ENCODE results near the gene LGALS9B. TPM values are rescaled to one million over a fixed set of nuclear protein-coding genes. Genes with fewer than 3 reads are reported as not detected.
"Not testable (repeated sequence)": the region's sequence is repeated elsewhere in the genome, so short reads cannot be mapped to it uniquely, and the experiment has no call there.

LGALS9B gene
- total and polyA plus RNA-seq, 2 experiments from 2014 or later: not detected

DNA sequence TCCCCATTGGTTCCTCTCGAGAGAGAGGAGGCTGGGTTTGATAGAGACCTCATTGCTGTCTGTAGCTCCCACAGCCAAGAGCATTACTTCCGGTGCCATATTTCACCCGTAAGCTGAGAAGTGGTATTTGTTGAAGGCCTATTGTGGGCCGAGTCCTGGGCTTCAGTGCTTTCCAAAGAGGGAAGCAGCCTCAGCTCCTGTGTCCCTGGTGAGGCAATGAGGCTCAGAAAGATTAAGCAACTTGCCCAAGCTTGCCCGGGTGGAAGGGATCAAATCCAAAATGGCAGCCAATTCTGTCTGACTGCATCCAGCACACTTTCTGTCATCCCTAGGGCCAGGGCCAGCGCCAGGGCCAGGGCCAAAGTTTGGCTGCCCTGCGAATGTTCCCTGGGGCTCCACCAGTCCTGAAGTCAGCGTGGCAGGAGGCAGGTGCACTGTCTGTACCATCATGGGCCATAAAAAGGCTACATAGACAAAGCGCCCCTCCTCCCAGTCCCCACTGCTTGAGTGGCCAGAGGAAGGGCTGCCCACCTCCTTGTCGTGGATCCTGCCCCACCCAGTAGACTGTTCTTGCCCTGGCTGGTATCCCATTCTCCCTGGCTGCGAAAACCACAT is 13.4 kb downstream of the LGALS9B start:
- H3K4me3 ChIP-seq; H3K27ac ChIP-seq; DNase-seq (ENCODE audit: low read depth in 1 of 2, low spot score in 1 of 2); H3K36me3 ChIP-seq; H3K9me3 ChIP-seq (ENCODE audit: low read depth); H3K4me1 ChIP-seq (ENCODE audit: low read depth); H3K27me3 ChIP-seq: not testable (repeated sequence)

DNA sequence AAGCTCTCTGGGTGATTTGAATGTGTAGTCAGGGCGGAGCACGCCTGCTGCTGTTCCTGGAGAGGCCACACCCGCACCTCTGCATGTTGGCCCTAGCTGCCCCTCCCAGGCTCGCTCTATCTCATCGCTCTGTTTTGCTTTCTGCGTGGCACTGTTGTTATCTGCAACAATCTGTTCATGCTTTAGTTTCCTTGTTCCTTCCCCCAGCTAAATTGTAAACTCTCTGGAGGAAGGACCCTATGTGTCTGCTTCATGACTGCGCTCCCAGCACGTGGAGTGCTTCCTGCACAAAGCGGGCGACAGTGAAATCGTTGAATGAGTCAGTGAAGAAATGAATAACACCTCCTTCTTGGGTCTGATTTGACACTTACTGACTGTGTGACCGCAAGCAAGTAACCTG is 16.5 kb downstream of the LGALS9B start:
- DNase-seq (ENCODE audit: low read depth in 1 of 2, low spot score in 1 of 2); H3K9me3 ChIP-seq (ENCODE audit: low read depth); H3K36me3 ChIP-seq; H3K4me3 ChIP-seq; H3K27me3 ChIP-seq; H3K27ac ChIP-seq; H3K4me1 ChIP-seq (ENCODE audit: low read depth): not testable (repeated sequence)

DNA sequence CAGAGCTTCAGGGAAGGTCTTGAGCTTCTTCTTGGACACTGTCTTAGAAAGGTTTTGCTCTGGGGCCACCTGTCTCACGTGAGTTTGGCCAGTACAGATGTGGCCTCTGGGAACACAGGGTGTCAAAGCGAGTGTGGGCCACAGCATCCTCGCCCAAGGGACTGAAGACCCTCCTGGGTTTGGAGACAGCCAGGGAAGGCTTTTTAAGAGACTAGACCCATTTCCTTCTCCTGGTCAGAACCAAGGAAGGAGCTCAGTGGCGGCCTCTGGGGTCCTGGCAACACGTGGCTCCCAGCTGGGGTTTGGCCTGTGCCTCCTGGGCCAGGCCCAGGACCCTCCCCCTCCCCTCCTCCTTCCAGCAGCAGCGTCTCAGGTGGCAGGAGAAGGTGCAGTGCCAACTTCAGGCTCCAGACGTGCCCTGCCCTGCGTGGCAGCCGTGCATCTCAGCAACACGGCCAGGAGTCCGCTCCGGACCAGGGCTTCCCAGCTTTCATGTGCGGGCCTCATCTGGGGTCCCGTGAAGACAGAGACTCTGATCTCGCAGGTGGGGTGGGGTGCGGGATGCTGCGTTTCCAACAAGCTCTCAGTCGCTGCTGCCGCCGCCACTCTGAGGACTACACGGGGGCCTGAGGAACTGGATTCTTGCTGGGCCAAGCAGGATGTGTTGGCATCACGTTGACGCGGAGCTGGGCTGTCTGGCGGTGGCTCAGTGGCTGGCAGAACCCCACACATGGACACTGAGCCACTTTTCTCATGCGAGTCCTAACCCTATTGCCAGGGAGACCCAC is 19.6 kb downstream of the LGALS9B start:
- H3K9me3 ChIP-seq (ENCODE audit: low read depth); DNase-seq (ENCODE audit: low read depth in 1 of 2, low spot score in 1 of 2); H3K36me3 ChIP-seq; H3K4me3 ChIP-seq; H3K27ac ChIP-seq; H3K4me1 ChIP-seq (ENCODE audit: low read depth); H3K27me3 ChIP-seq: not testable (repeated sequence)

DNA sequence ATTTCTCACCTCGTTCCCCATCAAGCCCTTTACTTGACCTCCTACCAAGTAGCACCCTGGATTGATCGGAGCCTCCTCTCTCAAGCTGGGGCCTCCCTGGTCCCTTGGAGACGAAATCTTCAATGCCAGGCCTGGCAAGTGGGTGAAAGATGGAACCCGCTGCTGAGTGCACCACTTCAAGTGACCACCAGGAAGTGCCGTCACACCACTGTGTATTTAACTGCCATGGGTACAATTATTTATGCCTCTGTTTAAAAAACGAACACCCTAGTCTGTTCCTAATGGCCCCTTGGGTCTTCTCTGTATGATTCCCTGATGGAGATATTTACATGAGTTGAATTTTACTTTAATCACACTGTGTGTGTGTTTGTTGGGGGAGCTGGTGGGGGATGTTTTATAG is 20.4 kb downstream of the LGALS9B start:
- TF ChIP-seq, protein P1, sequence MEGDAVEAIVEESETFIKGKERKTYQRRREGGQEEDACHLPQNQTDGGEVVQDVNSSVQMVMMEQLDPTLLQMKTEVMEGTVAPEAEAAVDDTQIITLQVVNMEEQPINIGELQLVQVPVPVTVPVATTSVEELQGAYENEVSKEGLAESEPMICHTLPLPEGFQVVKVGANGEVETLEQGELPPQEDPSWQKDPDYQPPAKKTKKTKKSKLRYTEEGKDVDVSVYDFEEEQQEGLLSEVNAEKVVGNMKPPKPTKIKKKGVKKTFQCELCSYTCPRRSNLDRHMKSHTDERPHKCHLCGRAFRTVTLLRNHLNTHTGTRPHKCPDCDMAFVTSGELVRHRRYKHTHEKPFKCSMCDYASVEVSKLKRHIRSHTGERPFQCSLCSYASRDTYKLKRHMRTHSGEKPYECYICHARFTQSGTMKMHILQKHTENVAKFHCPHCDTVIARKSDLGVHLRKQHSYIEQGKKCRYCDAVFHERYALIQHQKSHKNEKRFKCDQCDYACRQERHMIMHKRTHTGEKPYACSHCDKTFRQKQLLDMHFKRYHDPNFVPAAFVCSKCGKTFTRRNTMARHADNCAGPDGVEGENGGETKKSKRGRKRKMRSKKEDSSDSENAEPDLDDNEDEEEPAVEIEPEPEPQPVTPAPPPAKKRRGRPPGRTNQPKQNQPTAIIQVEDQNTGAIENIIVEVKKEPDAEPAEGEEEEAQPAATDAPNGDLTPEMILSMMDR (IDR thresholded peaks at IDR 0.05; ENCODE audit: low read depth, low read length): peak; percentile 24
- not testable (repeated sequence) for H3K9me3 ChIP-seq (ENCODE audit: low read depth); H3K4me3 ChIP-seq; DNase-seq (ENCODE audit: low read depth in 1 of 2, low spot score in 1 of 2); H3K27me3 ChIP-seq; H3K27ac ChIP-seq; H3K4me1 ChIP-seq (ENCODE audit: low read depth); H3K36me3 ChIP-seq

DNA sequence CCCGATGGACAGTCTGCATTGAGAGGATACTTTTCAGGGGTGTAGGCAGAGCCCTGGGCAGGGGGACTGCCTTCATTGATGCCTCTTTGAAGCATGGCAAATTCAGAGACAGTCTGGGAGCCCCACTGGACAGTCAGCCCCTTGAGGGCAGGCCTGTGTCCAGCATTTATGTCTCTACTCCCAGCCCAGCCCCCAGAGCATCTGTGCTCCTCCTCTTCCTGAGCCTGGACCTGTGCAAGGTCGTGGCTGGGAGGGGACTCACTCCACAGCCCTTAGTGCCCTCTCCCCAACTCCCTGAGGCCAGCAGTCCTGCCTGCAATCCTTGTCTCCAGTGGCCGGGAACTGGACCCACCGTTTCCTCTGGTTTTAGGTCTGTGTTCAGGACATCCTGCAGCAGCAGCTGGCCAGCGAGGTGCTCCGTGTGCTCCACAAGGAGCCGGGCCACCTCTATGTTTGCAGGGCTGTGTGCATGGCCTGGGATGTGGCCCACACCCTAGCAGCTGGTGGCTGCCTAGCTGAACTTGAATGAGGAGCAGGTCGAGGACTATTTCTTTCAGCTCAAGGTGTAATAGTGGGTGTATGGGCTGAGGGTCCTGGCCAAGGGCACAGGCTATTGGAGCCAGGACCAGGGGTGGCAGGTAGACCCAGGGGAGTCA is 22.6 kb downstream of the LGALS9B start:
- not testable (repeated sequence) for H3K27me3 ChIP-seq; H3K4me3 ChIP-seq; H3K4me1 ChIP-seq (ENCODE audit: low read depth); H3K9me3 ChIP-seq (ENCODE audit: low read depth); H3K36me3 ChIP-seq; H3K27ac ChIP-seq; DNase-seq (ENCODE audit: low read depth in 1 of 2, low spot score in 1 of 2)

DNA sequence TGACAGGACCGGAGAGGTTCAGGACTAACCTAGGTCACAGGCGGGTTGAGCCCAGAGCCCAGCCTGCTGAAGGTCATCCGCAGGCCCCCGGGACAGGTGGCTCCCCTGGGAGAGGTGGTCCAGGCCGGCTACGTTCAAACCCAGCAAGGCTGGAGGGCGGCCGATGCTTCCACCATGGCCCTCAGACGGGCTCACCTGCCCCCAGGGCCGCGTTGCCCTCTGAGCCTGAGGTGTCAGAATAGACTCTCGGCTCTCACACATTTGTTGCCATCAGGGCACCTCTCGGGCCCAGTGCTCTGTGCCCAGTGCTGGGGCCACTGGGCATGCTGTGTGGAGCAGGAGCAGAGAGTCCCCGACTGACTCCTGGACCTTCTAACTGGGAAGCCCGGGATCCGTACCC is 23.2 kb downstream of the LGALS9B start:
- not testable (repeated sequence) for H3K9me3 ChIP-seq (ENCODE audit: low read depth); H3K4me3 ChIP-seq; H3K27me3 ChIP-seq; H3K27ac ChIP-seq; H3K4me1 ChIP-seq (ENCODE audit: low read depth); H3K36me3 ChIP-seq; DNase-seq (ENCODE audit: low read depth in 1 of 2, low spot score in 1 of 2)

DNA sequence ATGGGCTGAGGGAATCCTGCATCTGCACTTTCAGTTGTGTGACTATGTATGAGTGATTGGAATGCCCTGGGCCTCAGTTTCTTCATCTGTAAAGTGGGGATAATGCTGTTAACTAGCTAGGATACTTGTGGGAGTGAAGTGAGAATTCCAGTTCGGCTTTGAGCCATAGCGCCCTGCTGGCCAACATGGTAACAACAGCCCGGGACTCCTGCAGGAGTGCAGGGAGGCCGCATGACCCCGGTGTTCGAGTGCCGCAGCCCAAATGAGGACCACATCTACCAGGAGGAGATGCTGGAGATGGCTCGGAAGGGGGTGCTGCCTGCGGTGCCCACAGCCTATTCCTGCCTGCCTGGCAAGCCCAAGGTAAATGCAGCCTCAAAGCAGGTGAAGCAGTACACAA is 23.7 kb downstream of the LGALS9B start:
- not testable (repeated sequence) for H3K4me3 ChIP-seq; H3K36me3 ChIP-seq; H3K9me3 ChIP-seq (ENCODE audit: low read depth); H3K27me3 ChIP-seq; H3K27ac ChIP-seq; DNase-seq (ENCODE audit: low read depth in 1 of 2, low spot score in 1 of 2); H3K4me1 ChIP-seq (ENCODE audit: low read depth)

DNA sequence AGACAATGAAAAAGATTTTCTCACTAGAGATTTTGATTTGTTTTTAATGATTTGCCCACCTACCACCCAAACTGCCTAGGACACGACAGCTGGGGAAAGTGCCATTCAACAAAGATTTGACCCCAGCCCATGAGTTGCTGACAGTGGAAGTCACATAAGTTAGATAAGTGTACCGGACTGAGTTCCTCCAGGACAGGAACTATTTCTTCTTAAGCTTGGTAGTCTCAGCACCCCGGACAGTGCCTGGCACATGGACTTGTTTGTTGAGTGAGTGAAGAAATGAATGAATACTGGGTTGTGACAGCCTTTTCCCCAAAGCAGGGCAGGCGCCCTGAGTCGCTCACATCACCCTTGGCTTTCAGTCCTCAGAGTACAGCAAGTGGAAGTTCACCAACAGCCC is 26.7 kb downstream of the LGALS9B start:
- DNase-seq (ENCODE audit: low read depth in 1 of 2, low spot score in 1 of 2): peak in 1 of 2 donors; percentile 33
- not testable (repeated sequence) for H3K36me3 ChIP-seq; H3K27me3 ChIP-seq; H3K9me3 ChIP-seq (ENCODE audit: low read depth); H3K4me3 ChIP-seq; H3K4me1 ChIP-seq (ENCODE audit: low read depth); H3K27ac ChIP-seq

DNA sequence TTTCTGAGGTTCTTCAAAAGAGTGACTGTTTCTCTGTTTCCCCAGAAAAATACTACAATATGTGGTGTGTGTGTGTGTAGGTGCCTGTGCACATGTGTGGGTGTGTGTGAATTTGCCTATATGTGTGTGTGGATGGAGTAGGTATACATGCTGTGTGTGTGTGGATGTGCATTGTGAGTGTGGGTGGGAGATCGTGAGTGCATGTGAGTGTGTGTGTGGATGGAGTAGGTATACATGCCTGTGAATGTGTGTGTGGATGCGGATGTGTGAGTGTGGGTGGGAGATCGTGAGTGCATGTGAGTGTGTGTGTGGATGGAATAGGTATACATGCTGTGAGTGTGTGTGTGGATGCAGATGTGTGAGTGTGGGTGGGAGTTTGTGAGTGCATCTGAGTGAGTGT is 32.2 kb downstream of the LGALS9B start:
- not testable (repeated sequence) for H3K4me1 ChIP-seq (ENCODE audit: low read depth); DNase-seq (ENCODE audit: low read depth in 1 of 2, low spot score in 1 of 2); H3K27ac ChIP-seq; H3K4me3 ChIP-seq; H3K27me3 ChIP-seq; H3K9me3 ChIP-seq (ENCODE audit: low read depth); H3K36me3 ChIP-seq

DNA sequence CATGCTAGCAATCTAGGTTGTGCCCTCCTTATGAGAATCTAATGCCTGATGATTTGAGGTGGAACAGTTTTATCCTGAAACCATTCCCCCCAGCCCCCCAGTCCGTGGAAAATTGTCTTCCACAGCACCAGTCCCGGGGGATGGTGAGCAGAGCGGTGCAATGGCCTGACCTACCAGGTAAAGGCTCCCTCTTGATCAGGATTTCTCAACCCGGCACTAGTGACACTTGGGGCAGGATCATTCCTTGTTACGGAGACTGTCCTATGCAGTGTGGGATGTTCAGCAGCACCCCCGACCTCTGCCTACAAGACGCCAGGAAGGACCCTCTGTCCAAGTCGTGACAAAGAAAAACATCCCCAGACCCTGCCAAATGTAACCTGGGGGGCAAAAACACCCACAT is 34.0 kb downstream of the LGALS9B start:
- not testable (repeated sequence) for H3K27me3 ChIP-seq; H3K36me3 ChIP-seq; H3K4me1 ChIP-seq (ENCODE audit: low read depth); DNase-seq (ENCODE audit: low read depth in 1 of 2, low spot score in 1 of 2); H3K27ac ChIP-seq; H3K9me3 ChIP-seq (ENCODE audit: low read depth); H3K4me3 ChIP-seq

DNA sequence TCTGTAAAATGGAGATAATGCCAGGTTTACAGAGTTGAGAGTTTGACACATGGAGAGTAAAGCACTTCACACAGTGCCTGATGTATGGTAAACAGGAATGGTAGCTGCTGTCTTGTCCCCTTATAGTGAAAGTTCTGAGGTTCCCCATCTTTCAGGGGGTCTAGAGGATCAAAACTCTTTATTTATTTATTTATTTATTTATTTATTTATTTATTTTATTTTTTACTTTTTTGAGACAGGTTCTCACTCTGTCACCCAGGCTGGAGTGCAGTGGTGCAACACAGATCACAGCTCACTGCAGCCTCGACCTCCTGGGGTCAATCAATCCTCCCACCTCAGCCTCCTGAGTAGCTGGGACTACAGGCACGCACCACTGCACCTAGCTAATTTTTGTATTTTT is 40.1 kb downstream of the LGALS9B start:
- DNase-seq (ENCODE audit: low read depth in 1 of 2, low spot score in 1 of 2): not testable (repeated sequence)

DNA sequence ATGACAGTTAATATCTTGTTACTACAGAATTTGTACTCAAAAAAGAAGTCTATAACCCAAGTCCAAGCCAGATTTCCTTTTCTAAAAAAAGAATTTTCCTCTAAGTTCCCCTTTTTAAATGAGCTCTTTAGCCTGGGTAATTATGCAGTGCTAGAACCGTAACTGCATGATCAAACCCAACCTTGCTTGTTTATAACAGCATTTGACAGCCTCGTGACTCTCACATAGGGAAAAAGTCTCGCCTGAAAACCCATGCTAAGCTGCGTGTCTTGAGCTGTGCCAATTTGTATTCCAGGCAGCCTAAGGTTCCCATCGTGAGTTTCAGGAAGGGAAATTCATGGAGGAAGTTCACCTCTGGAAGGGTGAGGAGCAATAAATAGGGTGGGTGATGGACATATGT is 44.5 kb downstream of the LGALS9B start:
- not testable (repeated sequence) for H3K36me3 ChIP-seq; H3K4me1 ChIP-seq (ENCODE audit: low read depth); DNase-seq (ENCODE audit: low read depth in 1 of 2, low spot score in 1 of 2); H3K4me3 ChIP-seq; H3K27me3 ChIP-seq; H3K27ac ChIP-seq; H3K9me3 ChIP-seq (ENCODE audit: low read depth)

More for the DNA sequence above, 40.1 kb downstream of the LGALS9B start:
- not testable (repeated sequence) for H3K4me3 ChIP-seq; H3K27ac ChIP-seq; H3K4me1 ChIP-seq (ENCODE audit: low read depth); H3K9me3 ChIP-seq (ENCODE audit: low read depth); H3K36me3 ChIP-seq; H3K27me3 ChIP-seq

DNA sequence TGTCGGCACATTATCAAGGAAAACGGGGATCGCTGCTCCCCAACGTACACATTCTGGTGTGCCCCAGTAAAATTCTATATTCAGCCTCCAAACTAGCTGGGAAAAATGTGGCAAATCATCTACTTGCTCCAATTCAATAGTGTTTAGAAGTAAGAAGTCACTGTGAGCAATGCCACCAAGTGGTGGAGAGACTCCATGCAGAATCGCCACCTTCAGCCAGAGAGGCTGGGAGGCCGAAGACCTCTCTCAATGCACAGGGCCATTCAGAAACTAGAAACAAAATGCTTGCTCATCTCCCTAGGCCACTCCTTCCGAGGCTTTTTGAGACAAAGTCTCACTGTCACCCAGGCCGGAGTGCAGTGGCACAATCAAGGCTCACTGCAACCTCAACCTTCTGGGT is 48.5 kb downstream of the LGALS9B start:
- not testable (repeated sequence) for H3K36me3 ChIP-seq

More for the DNA sequence above, 48.5 kb downstream of the LGALS9B start:
- not testable (repeated sequence) for H3K27ac ChIP-seq; DNase-seq (ENCODE audit: low read depth in 1 of 2, low spot score in 1 of 2); H3K9me3 ChIP-seq (ENCODE audit: low read depth); H3K4me3 ChIP-seq; H3K4me1 ChIP-seq (ENCODE audit: low read depth); H3K27me3 ChIP-seq

All from cardiac muscle cell (in vitro differentiated cells and primary cell).